Measurements from ENCODE around the gene PGAP3. TPM values are rescaled to one million over a fixed set of nuclear protein-coding genes. Genes with fewer than 3 reads are reported as not detected.

PGAP3 gene
- total and polyA plus RNA-seq, 2 of the 4 experiments (the other 2 are of a cell fraction): 4.3 to 9.8 TPM

GRCh38 chr17:39679521-39680192 lies 8.2 kb downstream of the PGAP3 start:
- CTCF ChIA-PET: interaction anchor here (1.2 kb wide), 1 partner anchor 11 kb away, joined by 3 read pairs; no protein-coding TSS in a partner anchor
- no peak overlapping the region for H2BK15ac ChIP-seq (ENCODE audit: low read depth, low read length)
- no peak overlapping the region for H2AFZ ChIP-seq (replicated peaks; ENCODE audit: low read length, poor library complexity)
- H3K36me3 ChIP-seq (ENCODE audit: control insufficient read depth, insufficient read depth, low read length): peaks cover 11% of the 10 kb centered on the region
- no peak for DNase-seq
- no peak overlapping the region for H3K9ac ChIP-seq (ENCODE audit: low read depth, low read length)
- peaks cover 7% of the 10 kb centered on the region; the same call in 1 of the 2 replicates for H3K9me1 ChIP-seq (ENCODE audit: insufficient read depth, low read length)
- H3K56ac ChIP-seq (ENCODE audit: extremely low read depth, insufficient read depth, low read length): no peak overlapping the region
- peaks cover 7% of the 10 kb centered on the region for H3K4me1 ChIP-seq (ENCODE audit: control insufficient read depth, insufficient read depth, low read length)
- ATAC-seq (ENCODE audit: low read depth): no peak
- H3K27ac ChIP-seq (ENCODE audit: insufficient read depth, low read length): no peak overlapping the region
- H4K5ac ChIP-seq (ENCODE audit: low read depth, low read length): no peak overlapping the region
- no peaks in the 10 kb centered on the region for H4K20me1 ChIP-seq (ENCODE audit: insufficient read depth, low read length)
- TF ChIP-seq MAZ (IDR thresholded peaks at IDR 0.05; ENCODE audit: borderline replicate concordance, low read depth, low read length): no peak
- no peak for TF ChIP-seq RCOR1 (IDR thresholded peaks at IDR 0.05; ENCODE audit: insufficient replicate concordance, low read length)
- no peak for TF ChIP-seq CTCF (conservative IDR thresholded peaks at IDR 0.05; ENCODE audit: low read depth, low read length)
- no peak for TF ChIP-seq ELK1 (IDR thresholded peaks at IDR 0.05; ENCODE audit: borderline replicate concordance, low read depth, low read length)
- no peak for TF ChIP-seq CEBPB (IDR thresholded peaks at IDR 0.05; ENCODE audit: low read depth, low read length)
- no peak for TF ChIP-seq USF2 (IDR thresholded peaks at IDR 0.05; ENCODE audit: low read depth, low read length)
- TF ChIP-seq NFE2L2 (IDR thresholded peaks at IDR 0.05; ENCODE audit: low read depth, low read length): no peak
- no peak for TF ChIP-seq POLR2A (IDR thresholded peaks at IDR 0.05; ENCODE audit: low read depth, low read length)
- no peak for TF ChIP-seq CHD1 (IDR thresholded peaks at IDR 0.05; ENCODE audit: low read depth, low read length)
- no peak for TF ChIP-seq RFX5 (IDR thresholded peaks at IDR 0.05; ENCODE audit: low read depth, low read length)
- TF ChIP-seq RAD21 (IDR thresholded peaks at IDR 0.05; ENCODE audit: low read length): no peak
- no peak for TF ChIP-seq FOS (IDR thresholded peaks at IDR 0.05; ENCODE audit: low read depth, low read length)
- TF ChIP-seq MXI1 (IDR thresholded peaks at IDR 0.05; ENCODE audit: borderline replicate concordance, low read depth, low read length): no peak
- no peak for TF ChIP-seq MAFK (IDR thresholded peaks at IDR 0.05; ENCODE audit: low read depth, low read length)
- TF ChIP-seq BHLHE40 (IDR thresholded peaks at IDR 0.05; ENCODE audit: low read depth, low read length): no peak
- no peak for TF ChIP-seq SMC3 (IDR thresholded peaks at IDR 0.05; ENCODE audit: low read depth, low read length)
- H4K91ac ChIP-seq (ENCODE audit: insufficient read depth, low read depth, low read length): no peak overlapping the region
- 100% methylated on average over 1 of the region's 12 CpGs; no CpG with 5 or more reads in 1 of the 2 experiments for WGBS, 2 experiments (ENCODE audit: extremely low coverage in 2 of 2, insufficient read length in 1 of 2)
- H3K4me3 ChIP-seq (ENCODE audit: insufficient read depth, low read depth, low read length): no peak overlapping the region
- no peaks in the 10 kb centered on the region for H3K9me3 ChIP-seq (ENCODE audit: control insufficient read depth, insufficient read depth, low read length)
- H2BK5ac ChIP-seq (ENCODE audit: low read depth, low read length, poor library complexity, severe bottlenecking): no peak overlapping the region
- BruUV-seq (replicated peaks): no TSS peak
- H2BK20ac ChIP-seq (ENCODE audit: low read depth, low read length): no peak overlapping the region
- no peaks in the 10 kb centered on the region for H3K27me3 ChIP-seq (ENCODE audit: control insufficient read depth, insufficient read depth, low read length)
- peak overlapping the region; percentile 8 for H2AK9ac ChIP-seq (replicated peaks; ENCODE audit: low read depth, low read length, poor library complexity)
- no peak overlapping the region for H2BK120ac ChIP-seq (ENCODE audit: low read depth, low read length)
- H3K4ac ChIP-seq (ENCODE audit: low read depth, low read length): no peak overlapping the region
- POLR2A ChIA-PET (ENCODE audit: unreplicated experiment): no interaction called here
- no peak overlapping the region for H4K8ac ChIP-seq (ENCODE audit: low read depth in 2 of 2, low read length in 2 of 2)
- in situ Hi-C loops (cut with MboI; ENCODE audit: low sequenced_read_pairs): no loop called here
- intact Hi-C loops (cut with micrococcal nuclease): no loop called here
- no peak overlapping the region for H3K14ac ChIP-seq (replicated peaks; ENCODE audit: low read depth, low read length)
- no peak overlapping the region for H2AK5ac ChIP-seq (ENCODE audit: low read depth, low read length)
- H3K79me1 ChIP-seq (ENCODE audit: low read depth in 1 of 2, low read length in 2 of 2): no peaks in the 10 kb centered on the region
- dilution Hi-C loops (cut with HindIII; ENCODE audit: low sequenced_read_pairs, unreplicated experiment): no loop called here
- no peak overlapping the region for H3K18ac ChIP-seq (ENCODE audit: low read depth, low read length)
- H3K23ac ChIP-seq (ENCODE audit: low read depth, low read length): no peak overlapping the region
- H3K4me2 ChIP-seq (ENCODE audit: low read depth, low read length): no peak overlapping the region

Data from IMR-90 (cell line).